ENCODE results near the gene TMEM242. TPM values are rescaled to one million over a fixed set of nuclear protein-coding genes. Genes with fewer than 3 reads are reported as not detected.

The TMEM242 gene
- total and polyA plus RNA-seq, 2 donors (not counting 3 experiments of a cell fraction or from before 2014, with no cell fraction given) = 5.3 to 15.5 TPM

GRCh38 chr6:157280157-157280556 lies 43.2 kb downstream of the TMEM242 start:
- H3K4me2 ChIP-seq (ENCODE audit: insufficient read depth, low read length) = no peak overlapping the region
- ChIA-PET POLR2A (no interaction called here), CTCF (no interaction called here)
- dilution Hi-C loops (cut with MboI; ENCODE audit: extremely low pct_ligation_motif_present, low sequenced_read_pairs) = no loop called here
- no peaks in the 10 kb centered on the region for H3K79me2 ChIP-seq (ENCODE audit: control insufficient read depth, insufficient read depth, low read length)
- no peak overlapping the region for H3K4me3 ChIP-seq (replicated peaks in 1 of 3; ENCODE audit: insufficient read depth in 1 of 3, low read depth in 1 of 3, low read length in 3 of 3)
- peaks cover 1% of the 10 kb centered on the region for H3K4me1 ChIP-seq (ENCODE audit: control insufficient read depth, extremely low read depth, insufficient read depth, low read length)
- no peaks in the 10 kb centered on the region for H4K20me1 ChIP-seq (replicated peaks; ENCODE audit: control insufficient read depth, extremely low read depth, insufficient read depth, low read length)
- TF ChIP-seq MAX (IDR thresholded peaks at IDR 0.05; ENCODE audit: insufficient read depth, insufficient read length) = no peak
- TF ChIP-seq POLR2A (IDR thresholded peaks at IDR 0.05; ENCODE audit: low read depth, low read length) = no peak
- TF ChIP-seq POLR2AphosphoS5 (IDR thresholded peaks at IDR 0.05; ENCODE audit: insufficient read depth, low read depth, low read length) = no peak
- no peak for TF ChIP-seq MYC (IDR thresholded peaks at IDR 0.05; ENCODE audit: low read depth, low read length)
- no peak for TF ChIP-seq GATA2 (IDR thresholded peaks at IDR 0.05; ENCODE audit: insufficient read depth, insufficient read length, low read depth, low read length)
- TF ChIP-seq JUN (IDR thresholded peaks at IDR 0.05; ENCODE audit: borderline replicate concordance, insufficient read depth, insufficient read length, low read depth) = no peak
- TF ChIP-seq FOS (IDR thresholded peaks at IDR 0.05; ENCODE audit: borderline replicate concordance, insufficient read depth, low read length) = no peak
- no peak for TF ChIP-seq EZH2 (IDR thresholded peaks at IDR 0.05; ENCODE audit: borderline replicate concordance, low read depth, low read length, severe bottlenecking)
- no peak for TF ChIP-seq CTCF (IDR thresholded peaks at IDR 0.05; ENCODE audit: extremely low read depth in 1 of 2, insufficient read depth in 1 of 2, low read depth in 1 of 2, low read length in 2 of 2)
- FAIRE-seq = no peak
- H2AFZ ChIP-seq (ENCODE audit: low read depth, low read length) = no peak overlapping the region
- no peak overlapping the region for H3K27ac ChIP-seq (ENCODE audit: insufficient read depth, low read depth, low read length)
- no peak overlapping the region for H3K9ac ChIP-seq (replicated peaks; ENCODE audit: extremely low read depth, insufficient read depth, low read length)
- no peaks in the 10 kb centered on the region for H3K9me3 ChIP-seq (replicated peaks; ENCODE audit: control insufficient read depth, insufficient read depth, low read length)
- H3K9me1 ChIP-seq (replicated peaks; ENCODE audit: control insufficient read depth, extremely low read depth, insufficient read depth, low read length) = no peaks in the 10 kb centered on the region
- BruUV-seq (replicated peaks) = no TSS peak
- intact Hi-C loops (cut with micrococcal nuclease) = no loop called here
- H3K27me3 ChIP-seq (ENCODE audit: control insufficient read depth in 2 of 2, insufficient read depth in 2 of 2, low read length in 2 of 2) = no peaks in the 10 kb centered on the region
- H3K36me3 ChIP-seq (ENCODE audit: control insufficient read depth in 2 of 2, extremely low read depth in 1 of 2, insufficient read depth in 2 of 2, low read length in 2 of 2) = no peaks in the 10 kb centered on the region
- no peak for DNase-seq (ENCODE audit: low read depth, low spot score)

Measured in endothelial cell of umbilical vein (primary cell).